GM10847 (cell line): Measurements from ENCODE around the gene PGAM4.

ENCODE experiments used
- POLR2A ChIP-seq: IDR thresholded peaks from 2 replicates; pipeline ENCODE4 v1.6.1; 2011; ENCODE audit not compliant: insufficient read length; ENCODE audit errors: extremely low read depth

The PGAM4 gene

DNA sequence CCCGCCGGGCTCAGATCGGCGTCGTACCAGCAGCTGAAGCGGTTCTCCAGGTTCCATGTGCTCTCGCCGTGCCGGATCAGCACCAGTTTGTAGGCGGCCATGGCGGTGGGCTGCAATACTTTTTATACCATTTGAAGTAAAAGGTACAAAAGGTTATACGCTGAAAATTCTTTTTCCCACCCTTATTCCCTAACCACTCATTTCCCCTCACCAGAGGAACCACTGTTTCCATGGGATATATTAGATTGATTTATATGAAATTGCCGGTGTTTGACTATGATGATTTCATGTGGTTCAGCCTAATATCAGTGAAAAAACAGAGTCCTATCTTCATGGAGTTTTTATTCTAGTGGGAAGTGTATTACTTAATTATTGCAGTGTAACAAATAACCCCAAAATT is at the start of gene PGAM4:
Gene PGAM4 (minus strand): TSS at position 101 of the 400 bp plus-strand sequence. CDS start 0 bp downstream, at position 101.
- TF ChIP-seq POLR2A: no peak

DNA sequence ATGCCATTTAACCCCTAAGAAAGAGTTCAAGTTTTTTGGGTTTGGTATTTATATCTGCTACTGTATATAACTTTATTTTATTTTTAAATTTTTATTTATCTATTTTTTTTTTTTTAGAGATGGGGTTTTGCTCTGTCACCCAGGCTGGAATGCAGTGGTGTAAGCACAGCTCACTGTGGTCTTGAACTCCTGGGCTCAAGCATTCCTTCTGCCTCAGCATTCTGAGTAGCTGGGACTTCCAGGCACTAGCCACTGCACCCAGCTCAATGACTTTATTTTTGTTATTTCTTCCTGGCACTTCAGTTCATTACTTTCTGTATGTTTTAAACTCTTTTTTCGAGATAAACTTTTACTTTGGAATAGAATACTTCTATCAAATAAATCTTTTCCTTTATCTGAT is 42.4 kb upstream of the PGAM4 start:
- TF ChIP-seq POLR2A: no peak

DNA sequence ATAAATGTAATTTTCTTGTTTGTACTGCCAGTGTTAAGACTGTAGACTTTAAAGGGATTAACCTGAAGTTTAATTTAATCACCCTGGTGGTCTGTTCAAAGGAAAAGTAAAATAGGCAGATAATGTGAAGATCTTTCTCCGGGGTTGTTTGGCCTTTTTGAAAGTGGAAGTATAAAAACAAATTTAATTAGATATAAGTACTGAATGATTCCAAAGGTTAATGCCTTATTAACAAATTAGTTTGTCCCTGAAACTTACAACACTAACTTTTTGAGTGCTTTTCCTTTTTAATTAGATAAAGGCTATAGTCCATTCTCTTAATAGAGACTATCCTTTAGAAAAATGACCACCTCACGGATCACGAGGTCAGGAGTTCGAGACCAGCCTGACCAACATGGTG is 10.4 kb upstream of the PGAM4 start:
- TF ChIP-seq POLR2A: no peak

DNA sequence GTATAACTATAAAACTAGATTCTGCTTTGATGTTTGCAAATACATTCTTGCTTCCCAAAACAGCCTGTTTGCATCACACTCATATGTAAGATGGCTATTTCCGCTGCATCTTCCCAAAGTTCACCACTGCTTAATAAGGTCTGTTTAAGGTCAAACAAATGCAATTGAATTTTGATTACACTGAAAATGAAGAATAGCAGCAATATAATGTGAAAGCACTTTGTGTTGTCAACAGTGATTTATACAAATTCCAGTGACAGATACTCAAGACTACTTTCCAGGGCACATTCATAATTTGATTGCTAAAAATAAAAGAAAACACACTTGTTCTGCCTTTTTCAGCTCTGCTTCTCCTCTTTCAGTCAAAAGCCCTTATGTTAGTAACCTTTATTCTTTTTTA is 8.1 kb upstream of the PGAM4 start:
- no peak for TF ChIP-seq POLR2A

DNA sequence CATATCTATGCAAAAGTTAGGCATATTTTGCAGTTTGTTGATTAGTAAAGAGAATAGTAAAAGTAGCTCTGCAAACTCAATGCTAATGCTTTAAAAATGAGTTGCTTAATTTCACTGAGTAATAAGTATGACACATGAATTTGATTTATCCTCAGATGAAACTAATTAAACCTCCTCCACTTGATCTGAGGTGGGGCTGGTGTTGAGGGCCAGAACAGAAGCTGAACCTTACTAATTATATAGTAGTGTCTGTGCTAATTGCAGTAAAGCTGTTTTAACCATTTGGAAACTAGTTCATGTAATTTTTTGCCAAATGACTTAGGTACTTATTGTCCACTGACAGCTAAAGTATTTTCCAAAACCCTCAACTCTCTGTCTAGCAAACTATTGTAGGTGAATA is 7.7 kb upstream of the PGAM4 start:
- TF ChIP-seq POLR2A: no peak

DNA sequence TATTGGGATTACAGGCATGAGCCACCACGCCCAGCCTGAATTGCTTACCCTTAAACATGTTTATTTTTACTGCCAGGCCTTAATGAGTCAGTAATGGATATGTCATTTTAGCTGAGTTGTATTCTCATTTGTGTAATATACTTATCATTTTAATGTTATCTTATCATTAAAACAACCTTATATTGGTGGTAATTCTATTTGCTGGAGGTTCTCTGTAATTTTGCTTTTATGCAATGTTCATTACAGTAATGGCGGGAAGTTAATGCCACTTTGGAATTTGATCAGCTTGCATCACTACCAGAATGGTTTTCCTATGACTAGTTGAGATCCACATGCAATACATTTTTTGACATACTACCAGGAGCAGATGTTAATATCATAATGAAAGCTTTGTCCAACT is 6.3 kb upstream of the PGAM4 start:
- TF ChIP-seq POLR2A: no peak

DNA sequence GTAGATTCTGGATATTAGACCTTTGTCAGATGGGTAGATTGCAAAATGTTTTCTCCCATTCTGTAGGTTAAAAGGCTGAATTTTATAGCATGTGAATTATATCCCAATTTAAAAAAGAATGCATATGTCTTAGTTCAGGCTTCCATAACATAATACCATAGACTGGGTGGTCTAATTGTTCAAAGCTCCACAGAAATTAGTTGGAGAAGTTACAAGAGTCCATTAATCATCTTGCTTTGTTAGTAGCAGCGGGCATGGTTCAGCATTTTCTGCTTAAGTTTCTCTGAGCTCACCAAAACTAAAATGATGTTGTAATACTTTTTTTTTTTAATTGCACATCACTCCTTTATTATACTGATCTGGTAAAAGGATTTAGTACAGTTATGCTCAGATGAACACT is 1.8 kb downstream of the PGAM4 start:
- TF ChIP-seq POLR2A: no peak

DNA sequence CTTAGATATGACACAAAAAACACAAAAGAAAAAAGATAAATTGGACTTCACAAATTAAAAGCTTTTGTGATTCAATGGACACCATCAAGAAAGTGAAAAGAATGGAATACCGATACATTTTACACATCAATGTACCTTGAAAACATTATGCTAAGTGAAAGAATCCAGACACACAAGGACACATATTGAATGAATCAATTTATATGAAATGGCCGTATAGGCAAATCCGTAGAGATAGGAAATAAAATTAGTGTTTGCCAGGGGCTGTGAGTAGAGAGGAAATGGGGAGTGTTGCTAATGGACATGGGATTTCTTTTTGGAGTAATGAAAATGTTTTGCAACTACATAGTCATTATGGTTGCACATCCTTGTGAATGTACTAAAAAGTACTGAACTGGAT is 3.1 kb downstream of the PGAM4 start:
- TF ChIP-seq POLR2A: no peak

DNA sequence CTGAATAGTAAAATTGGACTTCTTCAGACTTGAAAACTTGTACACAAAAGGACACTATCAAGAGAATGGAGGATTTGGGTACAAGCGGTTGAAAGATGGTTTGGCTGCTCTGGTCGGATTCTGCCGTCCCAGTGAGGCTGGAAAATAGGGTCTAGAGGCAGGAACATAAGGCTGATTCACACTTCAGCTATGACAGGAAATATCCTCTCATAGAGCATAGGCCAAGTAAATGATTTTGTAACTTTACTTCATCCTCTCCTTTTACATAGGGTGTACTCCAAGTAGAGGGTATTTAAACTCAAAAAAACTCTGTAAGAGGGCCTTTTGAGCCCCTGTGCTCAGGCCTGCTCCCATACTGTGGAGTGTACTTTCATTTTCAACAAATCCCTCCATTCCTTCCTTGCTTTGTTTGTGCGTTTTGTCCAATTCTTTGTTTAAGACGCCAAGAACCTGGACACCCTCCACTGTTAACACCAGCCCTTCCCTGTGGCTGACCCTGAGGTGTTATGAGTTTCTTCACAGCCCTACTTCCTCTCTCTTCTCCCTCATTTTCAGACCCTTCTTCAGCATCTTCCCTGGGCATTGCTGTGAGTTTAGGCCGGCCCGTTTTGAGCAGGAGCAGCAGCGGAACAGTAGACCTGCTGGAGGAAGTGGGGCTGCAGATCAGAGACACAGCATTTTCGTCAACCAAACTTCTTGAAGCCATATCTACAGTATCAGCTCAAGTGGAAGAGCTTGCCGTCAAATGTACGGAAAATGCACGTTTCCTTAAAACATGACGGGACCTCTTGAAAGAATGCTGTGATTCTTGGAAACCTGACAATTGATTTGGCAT is 7.2 kb downstream of the PGAM4 start:
- no peak for TF ChIP-seq POLR2A

DNA sequence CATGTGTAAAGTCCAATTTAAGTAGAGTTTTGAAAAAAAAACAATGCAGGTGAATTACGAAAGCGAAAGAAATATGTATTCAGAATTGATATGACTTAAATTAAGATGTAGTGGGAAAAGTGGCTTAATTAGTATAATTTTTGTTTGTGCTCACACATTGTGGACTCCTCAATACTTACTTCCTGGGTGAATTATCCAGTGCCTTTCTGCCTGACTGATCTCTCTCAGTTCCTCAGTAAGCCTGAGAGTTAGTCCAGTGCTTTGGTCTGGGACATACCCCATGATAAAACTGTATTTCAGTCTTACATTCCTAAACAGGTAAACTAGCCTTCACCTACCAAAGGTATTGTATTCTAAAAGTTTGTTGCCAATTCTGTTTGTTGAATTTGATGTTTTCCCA is 8.4 kb downstream of the PGAM4 start:
- no peak for TF ChIP-seq POLR2A

DNA sequence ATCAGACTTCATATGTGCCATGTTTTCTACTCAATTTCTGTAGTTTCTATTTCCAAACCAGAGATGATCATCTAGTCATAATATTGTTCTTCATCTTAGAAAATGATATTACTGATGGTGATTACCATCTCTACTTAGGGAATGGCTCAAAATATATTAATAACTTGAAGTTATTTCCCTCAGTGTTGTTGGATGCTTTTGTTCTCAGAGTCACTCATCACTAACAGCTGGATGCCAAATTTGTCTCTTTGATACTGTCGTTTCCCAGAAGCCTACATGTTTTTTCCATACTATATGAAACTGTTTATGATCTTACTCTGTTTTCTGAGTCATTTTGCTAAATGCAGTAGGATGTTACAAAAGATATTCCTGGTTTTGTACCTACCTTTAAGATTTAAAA is 8.9 kb downstream of the PGAM4 start:
- no peak for TF ChIP-seq POLR2A

DNA sequence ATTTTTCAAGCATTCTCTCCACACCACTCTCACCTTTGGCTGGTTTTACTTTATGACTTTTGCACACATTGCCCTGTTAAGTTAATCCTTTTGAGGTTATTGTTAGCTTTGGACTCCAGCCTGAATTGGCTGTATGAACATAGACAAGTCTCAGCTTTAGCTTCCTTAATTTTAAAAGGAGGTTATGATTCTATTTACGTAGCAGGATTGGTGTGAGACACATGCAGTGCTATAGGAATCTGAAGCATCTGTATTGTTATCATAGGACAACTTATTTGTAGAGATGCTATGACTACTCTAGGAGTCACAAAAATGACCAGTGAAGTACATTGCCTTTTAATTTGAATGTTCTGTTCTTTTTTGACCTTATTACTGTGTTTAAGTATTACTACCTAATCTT is 15.7 kb downstream of the PGAM4 start:
- no peak for TF ChIP-seq POLR2A

DNA sequence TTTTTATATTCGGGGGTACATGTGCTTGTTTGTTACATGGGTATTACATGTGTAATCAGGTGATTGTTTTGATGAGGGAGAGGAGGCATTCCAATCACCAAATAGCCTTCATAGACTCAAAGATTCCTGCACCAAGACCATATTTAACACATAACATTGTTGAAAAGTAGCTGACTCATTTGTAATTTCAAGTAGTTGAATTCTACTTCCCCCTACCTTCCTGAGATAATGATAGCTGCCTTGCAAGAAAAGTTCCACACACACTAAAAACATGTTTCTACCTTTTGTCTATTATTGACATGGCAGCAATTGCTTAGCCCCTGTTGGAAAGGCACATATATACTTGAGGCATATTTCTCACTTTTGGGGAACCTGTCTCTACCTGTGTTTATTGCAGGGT is 16.1 kb downstream of the PGAM4 start:
- no peak for TF ChIP-seq POLR2A

DNA sequence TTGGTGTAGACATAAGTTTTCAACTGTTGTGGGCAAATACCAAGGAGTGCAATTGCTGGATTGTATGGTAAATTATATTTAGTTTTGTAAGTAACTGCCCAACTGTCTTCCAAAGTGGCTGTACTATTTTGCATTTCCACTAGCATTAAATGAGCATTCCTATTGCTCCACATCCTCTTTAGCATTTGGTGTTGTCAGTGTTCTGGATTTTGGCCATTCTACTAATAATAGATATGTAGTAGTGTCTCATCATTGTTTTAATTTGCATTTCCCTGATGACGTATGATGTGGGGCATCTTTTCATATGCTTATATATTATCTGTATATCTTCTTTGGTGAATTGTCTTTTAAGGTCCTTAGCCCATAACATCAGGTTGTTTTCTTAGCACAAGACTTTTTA is 17.3 kb downstream of the PGAM4 start:
- no peak for TF ChIP-seq POLR2A

DNA sequence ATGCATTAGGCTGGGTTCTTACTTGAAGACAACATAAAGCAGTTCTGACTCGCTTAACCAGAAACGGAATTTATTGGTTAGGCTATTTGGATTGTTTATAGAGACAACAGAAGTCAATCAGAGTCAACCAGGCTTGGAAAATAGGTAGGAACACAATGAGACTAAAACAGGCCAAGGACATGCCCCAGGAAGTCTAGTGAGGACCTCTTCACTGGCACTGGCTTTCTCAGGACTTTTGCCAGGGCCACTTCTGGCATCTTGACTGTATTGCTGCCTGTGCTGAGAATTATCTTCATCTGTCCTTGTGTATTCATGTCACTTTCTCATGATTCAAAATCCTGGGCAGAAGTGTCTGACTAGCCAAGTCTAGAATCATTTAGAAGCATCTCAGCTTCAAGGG is 19.6 kb downstream of the PGAM4 start:
- TF ChIP-seq POLR2A: no peak

DNA sequence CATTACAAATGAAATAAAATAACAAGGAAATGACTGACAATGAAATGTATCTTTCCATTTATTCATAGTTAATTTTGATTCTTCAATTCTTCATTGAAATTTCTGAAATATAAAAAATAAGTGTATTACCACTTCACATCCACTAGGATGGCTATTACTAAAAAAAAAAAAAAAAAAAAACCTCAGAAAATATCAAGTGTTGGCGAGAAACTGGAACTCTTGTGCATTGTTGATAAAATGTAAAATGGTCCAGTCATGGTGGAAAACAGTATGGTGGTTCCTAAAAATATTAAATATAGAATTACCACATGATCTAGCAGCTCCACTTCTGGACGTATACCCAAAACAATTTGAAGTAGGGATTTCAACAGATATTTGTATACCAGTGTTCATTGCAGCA is 22.9 kb downstream of the PGAM4 start:
- TF ChIP-seq POLR2A: no peak

DNA sequence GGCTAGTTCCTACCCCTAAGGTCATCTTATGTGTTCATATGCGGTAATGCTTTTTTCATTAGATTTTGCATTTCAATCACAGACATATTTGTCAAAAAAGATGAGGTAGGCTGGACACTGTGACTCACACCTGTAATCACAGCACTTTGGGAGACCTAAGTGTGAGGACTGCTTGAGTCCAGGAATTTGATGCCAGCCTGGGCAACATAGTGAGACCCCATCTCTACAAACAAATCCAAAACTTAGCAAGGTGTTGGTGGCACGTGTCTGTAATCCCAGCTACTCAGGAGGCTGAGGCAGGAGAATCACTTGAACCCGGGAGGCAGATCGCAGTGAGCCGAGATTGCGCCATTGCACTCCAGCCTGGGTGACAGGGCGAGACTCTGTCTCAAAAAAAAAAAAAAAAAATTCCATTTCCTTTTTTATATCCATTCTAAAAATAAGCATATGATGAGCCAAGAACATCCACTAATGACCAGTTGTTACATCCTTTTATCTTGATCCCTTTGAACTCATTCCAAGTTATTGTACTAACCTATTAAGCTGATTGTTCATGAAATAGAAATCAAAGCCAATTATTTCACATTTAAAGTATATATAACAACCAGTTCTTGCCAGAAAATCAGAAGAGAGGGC is 23.4 kb downstream of the PGAM4 start:
- no peak for TF ChIP-seq POLR2A

DNA sequence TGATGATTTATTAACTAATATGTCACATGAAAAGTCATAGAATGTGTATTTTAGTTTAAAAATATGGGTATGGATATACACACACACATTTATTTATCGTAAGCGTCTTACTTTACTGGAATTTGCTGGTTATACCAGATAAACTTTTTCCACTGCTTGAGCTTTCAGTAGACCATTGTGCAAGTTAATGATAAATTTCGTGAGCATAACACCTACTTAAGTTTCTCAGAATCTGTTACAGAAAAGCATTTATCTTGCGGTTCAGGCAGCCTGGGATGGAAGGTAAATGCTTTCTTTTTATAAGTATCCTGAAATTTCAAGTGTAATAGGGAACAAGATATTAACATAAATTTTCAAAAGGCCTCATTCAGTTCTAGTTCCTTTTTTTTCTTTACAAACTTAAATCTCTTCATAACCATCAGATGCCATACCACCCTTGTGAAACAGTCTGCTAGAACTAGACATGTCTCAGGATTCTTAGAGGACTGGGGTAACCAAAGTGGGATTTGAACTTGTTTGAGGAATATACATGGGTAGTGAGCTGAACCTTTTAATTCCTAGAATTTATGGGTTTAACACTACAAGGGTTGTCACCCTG is 31.3 kb downstream of the PGAM4 start:
- no peak for TF ChIP-seq POLR2A
